Tongue (tissue), 2 donors: Measurements from ENCODE around the gene RPL35. TPM values are rescaled to one million over a fixed set of nuclear protein-coding genes. Genes with fewer than 3 reads are reported as not detected.
A peak's percentile ranks its signal among the peaks of the same experiment; 100 is the strongest.
"Not testable (repeated sequence)": the region's sequence is repeated elsewhere in the genome, so short reads cannot be mapped to it uniquely, and the experiment has no call there.

Experiments used
- DNase-seq: peaks from one replicate; pipeline ENCODE4 v3.0.0-alpha.2; 2015
- total RNA-seq: library from RNA; depleted of rRNA; stranded (reverse); fragments of >200 nt; gene quantifications from one replicate; pipeline ENCODE4 v1.2.3, GENCODE V29; 2014

The RPL35 gene
- total RNA-seq, 1 donor from 2014 or later = 1,333 TPM

- peak; percentile 69 for DNase-seq
Measured at GRCh38 chr9:124852121-124852828, 9.5 kb downstream of the RPL35 start.

GRCh38 chr9:124849801-124850200 is 12.0 kb downstream of the RPL35 start:
- DNase-seq = peak; percentile 67

GRCh38 chr9:124846969-124847368 is 14.8 kb downstream of the RPL35 start:
- no peak for DNase-seq

- DNase-seq = not testable (repeated sequence)
Measured at GRCh38 chr9:124846467-124846866, 15.3 kb downstream of the RPL35 start.

- DNase-seq = no peak
Measured at GRCh38 chr9:124844291-124844690, 17.5 kb downstream of the RPL35 start.

GRCh38 chr9:124843456-124844034 is 18.2 kb downstream of the RPL35 start:
- no peak for DNase-seq

GRCh38 chr9:124841075-124841821 is 20.5 kb downstream of the RPL35 start:
- no peak for DNase-seq

GRCh38 chr9:124840300-124840833 is 21.4 kb downstream of the RPL35 start:
- DNase-seq = peak; percentile 95

- peak; percentile 83 for DNase-seq
Measured at GRCh38 chr9:124839612-124840299, 22.0 kb downstream of the RPL35 start.

GRCh38 chr9:124838567-124839275 is 23.0 kb downstream of the RPL35 start:
- not testable (repeated sequence) for DNase-seq

GRCh38 chr9:124838132-124838531 is 23.6 kb downstream of the RPL35 start:
- not testable (repeated sequence) for DNase-seq

- peak; percentile 88 for DNase-seq
Measured at GRCh38 chr9:124835026-124835557, 26.7 kb downstream of the RPL35 start.

GRCh38 chr9:124834591-124834990 is 27.2 kb downstream of the RPL35 start:
- peak; percentile 60 for DNase-seq

- peak; percentile 65 for DNase-seq
Measured at GRCh38 chr9:124831642-124832364, 30.0 kb downstream of the RPL35 start.

- no peak for DNase-seq
Measured at GRCh38 chr9:124830593-124830992, 31.2 kb downstream of the RPL35 start.

GRCh38 chr9:124829334-124829669 is 32.5 kb downstream of the RPL35 start:
- DNase-seq = no peak

- DNase-seq = no peak
Measured at GRCh38 chr9:124828489-124829333, 33.0 kb downstream of the RPL35 start.

GRCh38 chr9:124820698-124821623 is 40.8 kb downstream of the RPL35 start:
- peak; percentile 97 for DNase-seq
